ENCODE data around the gene KMO.

KMO gene

DNA sequence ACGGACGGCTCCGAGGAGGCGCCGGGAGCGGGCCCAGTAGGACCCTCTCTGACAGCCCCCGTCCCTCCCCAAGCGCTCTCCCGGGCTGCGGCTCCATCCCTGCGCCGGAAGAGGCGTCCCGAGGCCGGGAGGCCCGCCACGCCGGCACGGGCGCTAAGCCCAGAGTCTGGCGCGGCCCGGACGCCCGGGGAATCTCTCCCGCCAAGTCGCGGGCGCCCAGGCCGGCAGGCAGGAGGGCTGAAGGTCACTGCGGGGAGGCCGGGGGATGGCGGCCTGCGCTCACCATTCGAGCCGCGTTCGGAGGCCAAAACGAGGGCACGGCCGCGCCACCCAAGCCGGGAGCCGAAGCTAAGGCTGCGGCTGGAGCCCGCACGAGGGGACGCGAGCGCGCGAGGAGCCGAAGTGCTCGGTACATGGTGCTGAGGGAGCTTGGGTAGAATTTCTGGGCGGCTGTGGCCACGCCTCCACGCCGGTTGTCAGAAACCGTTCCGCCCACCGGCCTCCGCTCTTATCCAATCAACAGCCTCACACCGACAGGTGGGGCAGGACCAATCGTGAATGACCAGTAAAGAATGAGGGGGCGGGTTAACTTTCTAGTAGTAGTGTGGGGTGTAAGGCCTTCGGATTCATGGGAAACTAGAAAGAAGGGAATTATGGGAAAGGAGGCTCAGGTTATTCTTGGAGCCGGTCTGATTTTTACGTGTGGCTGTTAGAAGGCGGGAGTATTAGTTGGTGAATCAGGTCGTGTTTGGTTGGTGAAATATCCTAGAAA lies 12.7 kb upstream of the KMO start, which contains the start of gene FH:
Gene FH, minus strand, starts transcription at position 448 of the 772 bp plus-strand sequence. Its CDS starts 33 bp downstream, at position 415.
- TF ChIP-seq, protein P1, sequence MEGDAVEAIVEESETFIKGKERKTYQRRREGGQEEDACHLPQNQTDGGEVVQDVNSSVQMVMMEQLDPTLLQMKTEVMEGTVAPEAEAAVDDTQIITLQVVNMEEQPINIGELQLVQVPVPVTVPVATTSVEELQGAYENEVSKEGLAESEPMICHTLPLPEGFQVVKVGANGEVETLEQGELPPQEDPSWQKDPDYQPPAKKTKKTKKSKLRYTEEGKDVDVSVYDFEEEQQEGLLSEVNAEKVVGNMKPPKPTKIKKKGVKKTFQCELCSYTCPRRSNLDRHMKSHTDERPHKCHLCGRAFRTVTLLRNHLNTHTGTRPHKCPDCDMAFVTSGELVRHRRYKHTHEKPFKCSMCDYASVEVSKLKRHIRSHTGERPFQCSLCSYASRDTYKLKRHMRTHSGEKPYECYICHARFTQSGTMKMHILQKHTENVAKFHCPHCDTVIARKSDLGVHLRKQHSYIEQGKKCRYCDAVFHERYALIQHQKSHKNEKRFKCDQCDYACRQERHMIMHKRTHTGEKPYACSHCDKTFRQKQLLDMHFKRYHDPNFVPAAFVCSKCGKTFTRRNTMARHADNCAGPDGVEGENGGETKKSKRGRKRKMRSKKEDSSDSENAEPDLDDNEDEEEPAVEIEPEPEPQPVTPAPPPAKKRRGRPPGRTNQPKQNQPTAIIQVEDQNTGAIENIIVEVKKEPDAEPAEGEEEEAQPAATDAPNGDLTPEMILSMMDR (IDR thresholded peaks at IDR 0.05) = no peak
- no peaks in the 10 kb centered on the region for H3K36me3 ChIP-seq
- peak; percentile 97 for DNase-seq
- peak within 1 kb of the TSS; percentile 80 to 91 for H3K4me3 ChIP-seq
- intact Hi-C loops (cut with DNase I; ENCODE audit: low total_unique reads) = no loop called here
- H3K27ac ChIP-seq = peak within 1 kb of the TSS; percentile 83 to 93
- H3K4me1 ChIP-seq = peaks cover 0 to 17% (median 8%) of the 10 kb centered on the region in 4 donors
- H3K9me3 ChIP-seq = no peaks in the 10 kb centered on the region
- no peaks in the 10 kb centered on the region for H3K27me3 ChIP-seq

DNA sequence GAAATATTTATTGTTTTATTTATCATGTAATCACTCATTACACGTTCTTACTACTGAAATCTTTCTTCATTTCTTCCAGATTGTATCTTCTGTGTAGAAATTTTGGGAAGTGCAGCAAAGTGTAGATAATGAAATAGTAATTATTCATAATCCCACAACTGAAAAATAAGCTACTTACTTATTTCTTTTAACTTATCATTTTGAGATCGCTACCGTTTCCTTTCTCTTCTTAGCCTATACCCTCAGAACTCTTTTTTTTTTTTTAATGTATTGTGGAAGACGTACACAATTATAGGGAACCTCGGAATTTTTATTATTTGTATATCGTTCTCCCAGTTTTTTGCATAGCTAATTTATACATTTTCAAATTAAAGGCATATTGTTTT lies 12.1 kb upstream of the KMO start:
- Histone ChIP-seq H3K4me3 (peak overlapping the region; percentile 80 to 91), H3K27ac (peak overlapping the region; percentile 83 to 93), H3K27me3 (no peaks in the 10 kb centered on the region), H3K4me1 (peaks cover 0 to 17% (median 8%) of the 10 kb centered on the region in 4 donors), H3K36me3 (no peaks in the 10 kb centered on the region), H3K9me3 (no peaks in the 10 kb centered on the region)
- TF ChIP-seq, protein P1 (IDR thresholded peaks at IDR 0.05) = no peak
- intact Hi-C loops (cut with DNase I; ENCODE audit: low total_unique reads) = no loop called here
- no peak for DNase-seq

GRCh38 chr1:241521718-241522117 lies 10.5 kb upstream of the KMO start:
- TF ChIP-seq, protein P1 (IDR thresholded peaks at IDR 0.05) = no peak
- DNase-seq = no peak
- peaks cover 0 to 2% of the 10 kb centered on the region in 2 donors for H3K27me3 ChIP-seq
- no peak overlapping the region for H3K4me3 ChIP-seq
- intact Hi-C loops (cut with DNase I; ENCODE audit: low total_unique reads) = no loop called here
- peaks cover 0 to 17% (median 8%) of the 10 kb centered on the region in 4 donors for H3K4me1 ChIP-seq
- no peaks in the 10 kb centered on the region for H3K36me3 ChIP-seq
- no peaks in the 10 kb centered on the region for H3K9me3 ChIP-seq
- H3K27ac ChIP-seq = no peak overlapping the region

GRCh38 chr1:241525026-241525425 lies 7.2 kb upstream of the KMO start:
- TF ChIP-seq, protein P1 (IDR thresholded peaks at IDR 0.05) = no peak
- H3K36me3 ChIP-seq = no peaks in the 10 kb centered on the region
- no peak overlapping the region for H3K4me3 ChIP-seq
- H3K27ac ChIP-seq = no peak overlapping the region
- H3K4me1 ChIP-seq = no peaks in the 10 kb centered on the region
- no peak for DNase-seq
- no peaks in the 10 kb centered on the region for H3K9me3 ChIP-seq
- intact Hi-C loops (cut with DNase I; ENCODE audit: low total_unique reads) = loop anchor here (5.0 kb wide), 1 partner anchor 322 kb away; the partner anchor contains the start of gene EXO1
- peaks cover 0 to 8% of the 10 kb centered on the region in 2 donors for H3K27me3 ChIP-seq

GRCh38 chr1:241527146-241527545 lies 5.0 kb upstream of the KMO start:
- no peak for DNase-seq
- peaks cover 0 to 8% of the 10 kb centered on the region in 2 donors for H3K27me3 ChIP-seq
- TF ChIP-seq, protein P1 (IDR thresholded peaks at IDR 0.05) = no peak
- H3K4me1 ChIP-seq = peaks cover 0 to 3% (median 0%) of the 10 kb centered on the region in 4 donors
- H3K4me3 ChIP-seq = no peak overlapping the region
- no peaks in the 10 kb centered on the region for H3K36me3 ChIP-seq
- H3K9me3 ChIP-seq = no peaks in the 10 kb centered on the region
- intact Hi-C loops (cut with DNase I; ENCODE audit: low total_unique reads) = loop anchor here (5.0 kb wide), 1 partner anchor 320 kb away; the partner anchor contains the start of gene EXO1
- no peak overlapping the region for H3K27ac ChIP-seq

Measured in tibial artery (tissue), 4 donors.